Prostate gland (tissue), 2 donors: ENCODE results near the gene SLC4A3. TPM values are rescaled to one million over a fixed set of nuclear protein-coding genes. Genes with fewer than 3 reads are reported as not detected.

ENCODE experiments used
- DNase-seq: peaks from one replicate; pipeline ENCODE4 v3.0.0-alpha.2; 2019; ENCODE audit warnings: low spot score
- H3K27ac ChIP-seq, 2 donors: fragments of 200-600 bp; sonication (generic); 2 replicates each; pipeline ENCODE4 v1.5.1; 2017 to 2019
- H3K27me3 ChIP-seq: fragments of 200-600 bp; sonication (generic); replicated peaks from 2 replicates; pipeline ENCODE4 v1.5.1; 2019; ENCODE audit not compliant: insufficient read depth
- H3K36me3 ChIP-seq, 2 donors: fragments of 200-600 bp; sonication (generic); 1 replicate in 1 of 2; 2 replicates in 1 of 2; pipeline versions ENCODE4 v1.5.1 to v1.8.1; 2017 to 2019
- H3K4me1 ChIP-seq: fragments of 200-600 bp; sonication (generic); replicated peaks from 2 replicates; pipeline ENCODE4 v1.5.1; 2019
- H3K4me3 ChIP-seq, 2 donors: fragments of 200-600 bp; sonication (generic); 2 replicates each; pipeline ENCODE4 v1.5.1; 2017 to 2019
- H3K9me3 ChIP-seq: fragments of 200-600 bp; sonication (generic); 2 replicates; pipeline ENCODE4 v1.5.1; 2017
- CTCF ChIP-seq, 4 experiments: fragments of 200-600 bp in 2 of 4; fragments of 450-650 bp in 2 of 4; sonication (generic) in 2 of 4; IDR thresholded peaks; 1 replicate in 3 of 4; 2 replicates in 1 of 4; pipeline ENCODE4 v1.5.1; 2016 to 2019; ENCODE audit warnings: antibody characterized with exemption in 4 of 4, mild to moderate bottlenecking in 2 of 4, moderate library complexity in 2 of 4
- POLR2A ChIP-seq: fragments of 450-650 bp; IDR thresholded peaks from one replicate; pipeline ENCODE4 v1.6.1; 2016; ENCODE audit warnings: antibody characterized with exemption, mild to moderate bottlenecking
- POLR2AphosphoS5 ChIP-seq: sonication (generic); formaldehyde crosslinking; IDR thresholded peaks from one replicate; pipeline ENCODE4 v1.6.1; 2017; ENCODE audit warnings: antibody characterized with exemption
- WGBS: methylation state at CpG from one replicate; pipeline ENCODE4 v1.1.5; 2018; 5-methylcytosine and 5-hydroxymethylcytosine counted together
- intact Hi-C: fragments of 100-400 bp; cut with DNase I; formaldehyde crosslinking; loops from one replicate; pipeline ENCODE4 v1.14.2; 2022
- total RNA-seq, 2 donors: library from RNA; depleted of rRNA; stranded (reverse); fragments of >200 nt; gene quantifications; one replicate each; pipeline ENCODE4 v1.1.0, GENCODE V29; 2016

Gene SLC4A3
- total RNA-seq, 2 donors from 2014 or later: 7.6 to 44.6 TPM

- intact Hi-C loops: loop anchor here (5.0 kb wide), 1 partner anchor 55 kb away; the partner anchor contains the start of genes CHPF and TMEM198
- Histone ChIP-seq H3K4me1 (no peaks in the 10 kb centered on the region), H3K4me3 (peak within 1 kb of the TSS; percentile 50 to 66), H3K27me3 (no peaks in the 10 kb centered on the region), H3K9me3 (no peaks in the 10 kb centered on the region), H3K36me3 (no peaks in the 10 kb centered on the region), H3K27ac (peak within 1 kb of the TSS; percentile 82 to 90)
- under 1% methylated on average over 57 of the region's 57 CpGs for WGBS
- TF ChIP-seq CTCF (IDR thresholded peaks at IDR 0.05) (peak in 1 of 4 experiments; percentile 0), POLR2AphosphoS5 (peak; percentile 89), POLR2A (peak; percentile 77)
- peak; percentile 96 for DNase-seq
Measured at GRCh38 chr2:219597552-219598307, 29.7 kb upstream of the SLC4A3 start, which contains the start of gene STK11IP. Gene STK11IP, plus strand, starts transcription at chr2:219597857. Its CDS starts 263 bp downstream, at chr2:219598120.

DNA sequence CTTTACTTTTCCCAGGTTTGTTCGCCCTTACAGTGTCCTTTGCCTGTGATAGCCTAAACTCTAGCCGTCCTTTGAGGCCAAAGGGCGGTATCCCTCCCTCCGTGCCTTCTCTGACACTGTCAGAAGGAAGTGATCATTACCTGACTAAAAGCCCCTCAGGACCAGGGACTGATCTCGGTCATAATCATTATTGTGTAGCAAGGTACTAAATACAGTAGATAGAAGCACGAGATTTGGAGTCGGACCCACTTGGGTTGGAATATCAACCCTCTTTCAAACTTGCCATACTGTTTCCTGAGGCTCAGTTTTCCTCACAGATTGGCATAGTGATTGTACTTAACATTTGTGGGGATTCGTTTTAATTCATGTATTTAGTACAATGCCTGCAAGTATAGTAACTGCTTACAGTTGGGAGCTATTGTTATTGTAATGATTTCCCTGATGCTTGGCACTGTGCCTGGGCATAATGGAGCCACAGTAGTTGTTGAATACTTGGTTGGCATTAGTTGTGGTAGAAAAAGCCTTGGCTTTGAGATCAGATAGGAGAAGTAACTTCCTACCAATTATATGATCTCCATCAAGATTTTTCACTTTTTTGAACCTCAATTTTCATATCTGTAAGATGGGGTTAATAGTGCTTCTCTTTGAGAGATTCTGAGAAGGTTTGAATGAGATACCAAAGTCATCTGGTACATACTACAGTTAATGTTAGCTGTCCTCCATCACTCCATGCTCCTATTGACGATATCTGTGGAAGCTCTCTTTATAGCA is 28.9 kb upstream of the SLC4A3 start:
- Histone ChIP-seq H3K4me1 (no peaks in the 10 kb centered on the region), H3K4me3 (peak overlapping the region; percentile 50 to 66), H3K27ac (peak overlapping the region; percentile 82 to 90), H3K27me3 (no peaks in the 10 kb centered on the region), H3K36me3 (no peaks in the 10 kb centered on the region), H3K9me3 (no peaks in the 10 kb centered on the region)
- intact Hi-C loops: loop anchor here (5.0 kb wide), 1 partner anchor 56 kb away; the partner anchor contains the start of genes CHPF and TMEM198
- TF ChIP-seq POLR2A (no peak), CTCF (IDR thresholded peaks at IDR 0.05) (no peak), POLR2AphosphoS5 (no peak)
- 24% methylated on average over 9 of the region's 9 CpGs for WGBS
- no peak for DNase-seq

- WGBS: 86% methylated on average over 5 of the region's 5 CpGs
- Histone ChIP-seq H3K9me3 (no peaks in the 10 kb centered on the region), H3K4me3 (no peak overlapping the region), H3K4me1 (no peaks in the 10 kb centered on the region), H3K36me3 (peaks cover 11 to 15% of the 10 kb centered on the region in 2 donors), H3K27ac (no peak overlapping the region), H3K27me3 (no peaks in the 10 kb centered on the region)
- TF ChIP-seq POLR2AphosphoS5: no peak
- no peak for DNase-seq
- intact Hi-C loops: no loop called here
Measured at GRCh38 chr2:219603771-219604170, 23.7 kb upstream of the SLC4A3 start.

- 97% methylated on average over 6 of the region's 6 CpGs for WGBS
- H3K4me1 ChIP-seq: no peaks in the 10 kb centered on the region
- no peak for TF ChIP-seq POLR2A
- TF ChIP-seq CTCF (IDR thresholded peaks at IDR 0.05): no peak
- TF ChIP-seq POLR2AphosphoS5: no peak
- intact Hi-C loops: no loop called here
- peaks cover 11 to 18% of the 10 kb centered on the region in 2 donors for H3K36me3 ChIP-seq
- H3K27ac ChIP-seq: no peak overlapping the region
- no peaks in the 10 kb centered on the region for H3K9me3 ChIP-seq
- H3K27me3 ChIP-seq: no peaks in the 10 kb centered on the region
- H3K4me3 ChIP-seq: no peak overlapping the region
- no peak for DNase-seq
Measured at GRCh38 chr2:219605607-219605954, 21.8 kb upstream of the SLC4A3 start.

GRCh38 chr2:219607931-219608330 is 19.5 kb upstream of the SLC4A3 start:
- Histone ChIP-seq H3K4me1 (no peaks in the 10 kb centered on the region), H3K27ac (no peak overlapping the region), H3K4me3 (no peak overlapping the region), H3K36me3 (peaks cover 11 to 18% of the 10 kb centered on the region in 2 donors), H3K9me3 (no peaks in the 10 kb centered on the region), H3K27me3 (no peaks in the 10 kb centered on the region)
- WGBS: 98% methylated on average over 15 of the region's 15 CpGs
- intact Hi-C loops: no loop called here
- no peak for TF ChIP-seq CTCF (IDR thresholded peaks at IDR 0.05)
- TF ChIP-seq POLR2A: no peak
- no peak for TF ChIP-seq POLR2AphosphoS5
- DNase-seq: no peak
